GM19023 (cell line): ENCODE results near the gene ATOX1.
"Not testable (repeated sequence)": the region's sequence is repeated elsewhere in the genome, so short reads cannot be mapped to it uniquely, and the experiment has no call there.

Source experiments
- ATAC-seq: cut with Tn5 transposase; IDR thresholded peaks from one replicate; pipeline ENCODE4 v1.9.1; 2021; ENCODE audit warnings: mild to moderate bottlenecking, moderate library complexity; ENCODE audit not compliant: unreplicated experiment

ATOX1 gene

DNA sequence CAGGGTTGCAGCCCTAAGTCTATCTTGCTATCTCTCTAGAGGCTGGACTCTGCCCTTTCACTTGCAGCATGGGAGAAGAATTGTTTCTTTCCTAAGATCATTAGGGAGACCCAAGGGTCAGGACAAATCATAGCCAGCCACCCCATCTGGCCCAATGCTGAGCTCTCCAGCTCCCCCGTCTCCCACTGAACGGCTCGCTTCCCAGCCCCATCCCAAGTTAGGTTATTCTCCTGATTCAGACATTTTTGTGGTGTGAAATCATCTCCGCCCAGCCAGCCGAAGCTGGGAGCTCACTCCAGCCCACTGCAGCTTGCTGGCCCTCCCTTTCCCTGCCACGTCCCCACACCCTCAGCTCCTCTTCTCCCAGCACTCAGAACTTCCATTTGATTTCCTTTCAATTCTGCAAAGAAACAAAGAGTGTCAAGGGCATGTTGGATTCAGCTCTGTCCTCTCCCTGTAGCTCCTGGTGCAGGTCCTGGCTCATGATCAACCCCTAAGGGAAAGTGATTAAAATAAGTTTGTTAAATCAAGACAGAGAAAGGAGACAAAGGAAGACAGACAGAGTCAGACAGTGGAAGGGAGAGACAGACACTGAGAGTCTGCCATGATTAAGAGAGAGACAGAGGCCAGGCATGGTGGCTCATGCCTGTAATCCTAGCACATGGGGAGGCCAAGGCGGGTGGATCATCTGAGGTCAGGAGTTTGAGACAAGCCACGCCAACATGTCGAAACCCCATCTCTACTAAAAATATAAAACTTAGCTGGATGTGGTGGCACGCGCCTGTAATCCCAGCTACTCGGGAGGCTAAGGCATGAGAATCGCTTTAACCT lies 59.1 kb downstream of the ATOX1 start:
- no peak for ATAC-seq

- ATAC-seq = not testable (repeated sequence)
These were observed 60.4 kb downstream of the ATOX1 start for GRCh38 chr5:151698081-151698480.

GRCh38 chr5:151697452-151697851 lies 61.0 kb downstream of the ATOX1 start:
- ATAC-seq = no peak

GRCh38 chr5:151696470-151697061 lies 61.9 kb downstream of the ATOX1 start:
- ATAC-seq = no peak

DNA sequence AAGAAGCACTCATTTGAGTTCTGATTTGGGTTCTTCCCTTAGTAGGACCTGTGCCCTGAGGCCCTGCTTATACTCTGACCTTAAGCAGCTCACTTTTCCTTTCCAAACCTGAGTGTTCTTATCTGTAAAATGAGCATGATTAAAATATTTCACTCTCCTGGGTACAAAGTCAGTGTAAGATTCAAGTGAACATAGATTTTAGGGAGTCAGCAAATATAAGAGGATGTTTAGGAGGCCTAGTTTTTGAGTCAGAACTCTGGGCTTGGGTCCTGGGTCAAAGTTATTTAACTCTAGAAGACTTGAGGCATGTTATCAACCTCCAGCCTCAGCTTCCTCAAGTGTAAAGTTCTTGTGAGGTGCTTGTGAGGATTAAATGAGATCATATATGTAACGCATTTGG lies 63.0 kb downstream of the ATOX1 start:
- no peak for ATAC-seq

- no peak for ATAC-seq
These were observed 64.4 kb downstream of the ATOX1 start for GRCh38 chr5:151694035-151694485.
